Measurements from ENCODE around the gene SUB1.

DNA sequence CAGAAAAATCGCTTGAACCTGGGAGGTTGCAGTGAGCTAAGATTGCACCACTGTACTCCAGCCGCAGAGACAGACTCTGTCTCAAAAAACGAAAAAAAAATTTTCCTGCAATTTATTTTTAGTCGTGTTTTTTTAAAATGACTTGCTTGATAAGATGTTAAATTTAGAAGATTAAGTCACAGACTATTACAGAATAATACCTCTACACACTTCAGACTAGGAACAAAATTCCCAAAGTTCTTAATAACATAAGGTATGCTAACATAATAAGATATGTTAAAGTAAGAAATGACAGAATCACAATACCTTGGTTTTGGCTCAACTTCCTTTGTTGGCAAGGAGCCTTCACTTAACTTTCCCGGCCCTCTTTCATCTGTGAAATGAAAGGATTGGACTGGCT lies 66.3 kb downstream of the SUB1 start:
- TF ChIP-seq CTCF (IDR thresholded peaks at IDR 0.05; ENCODE audit: insufficient read depth, low read depth, low read length), result no peak
- TF ChIP-seq EZH2 (IDR thresholded peaks at IDR 0.05; ENCODE audit: insufficient read depth, low read length), result no peak
